Cardiac septum (tissue), 1 donor: Measurements from ENCODE around the gene CAPZA2. TPM values are rescaled to one million over a fixed set of nuclear protein-coding genes. Genes with fewer than 3 reads are reported as not detected.

Experiments used
- DNase-seq: peaks from one replicate; pipeline ENCODE4 v3.0.0-alpha.2; 2020; ENCODE audit warnings: low spot score
- intact Hi-C: fragments of 100-400 bp; cut with DNase I; formaldehyde crosslinking; loops from one replicate; pipeline ENCODE4 v1.14.0; 2022
- total RNA-seq: library from RNA; stranded (reverse); fragmentation: NEBNext Ultra II Directional; extraction: Animal tissue kit (Norgen Biotek cat#: 25700); gene quantifications from one replicate; pipeline ENCODE4 v1.2.1, GENCODE V29; 2021
- donor health status: DM: no; HTN: no; CAD: no.

The CAPZA2 gene
- total RNA-seq, 1 donor from 2014 or later = 313 TPM

DNA sequence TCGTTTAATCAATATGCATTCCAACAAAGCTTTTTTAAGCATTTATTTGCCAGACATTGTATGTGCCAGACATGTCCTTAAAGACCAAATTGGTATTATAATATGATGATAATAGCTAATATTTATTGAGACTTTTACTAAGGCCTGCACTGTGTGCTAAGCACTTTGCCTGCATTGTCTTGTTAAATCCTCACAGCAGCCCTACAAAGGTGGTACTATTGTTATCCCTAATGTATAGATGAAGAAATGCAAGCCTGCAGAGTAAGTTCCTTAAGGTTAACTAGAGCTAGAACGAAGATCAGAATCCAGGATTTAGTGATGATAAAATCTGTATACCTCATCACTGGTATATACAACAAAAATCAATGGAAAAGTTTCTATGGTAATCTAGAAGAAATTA, 5.3 kb upstream of the CAPZA2 start:
- no peak for DNase-seq
- intact Hi-C loops = no loop called here

DNA sequence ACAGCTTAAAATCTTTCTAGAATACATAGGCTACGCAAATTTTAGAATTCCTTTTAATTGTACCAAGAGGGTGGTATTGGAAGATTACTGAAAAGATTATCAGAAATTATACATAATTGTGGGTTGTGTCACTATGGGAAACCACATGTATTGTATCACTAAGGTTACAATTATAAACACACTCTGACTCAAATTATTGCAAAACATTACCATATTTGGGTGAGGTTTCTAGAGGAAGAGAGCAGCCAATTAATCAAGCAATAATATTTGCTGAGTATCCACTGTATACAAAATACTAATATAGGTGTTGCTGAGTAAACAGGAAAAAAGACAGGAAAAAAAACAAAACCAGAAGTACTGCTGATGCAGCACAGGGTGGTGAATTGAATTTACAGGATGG, 3.1 kb upstream of the CAPZA2 start:
- no peak for DNase-seq
- intact Hi-C loops = no loop called here

DNA sequence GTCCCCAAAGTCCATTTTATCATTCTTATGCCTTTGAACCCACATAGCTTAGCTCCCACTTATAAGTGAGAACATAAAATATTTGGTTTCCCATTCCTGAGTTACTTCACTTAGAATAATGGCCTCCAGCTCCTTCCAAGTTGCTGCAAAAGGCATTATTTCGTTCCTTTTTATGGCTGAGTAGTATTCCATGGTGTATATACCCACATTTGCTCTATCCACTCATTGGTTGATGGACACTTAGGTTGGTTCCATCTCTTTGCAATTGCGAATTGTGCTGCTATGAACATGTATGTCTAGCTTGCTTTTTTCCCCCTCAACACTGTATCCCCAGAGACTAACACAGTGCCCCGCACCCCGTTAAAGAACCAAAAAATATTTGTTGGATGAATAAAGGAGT, 670 bp upstream of the CAPZA2 start:
- intact Hi-C loops = loop anchor here (10.0 kb wide), 1 partner anchor 53 kb away; no protein-coding TSS in a partner anchor
- DNase-seq = no peak

DNA sequence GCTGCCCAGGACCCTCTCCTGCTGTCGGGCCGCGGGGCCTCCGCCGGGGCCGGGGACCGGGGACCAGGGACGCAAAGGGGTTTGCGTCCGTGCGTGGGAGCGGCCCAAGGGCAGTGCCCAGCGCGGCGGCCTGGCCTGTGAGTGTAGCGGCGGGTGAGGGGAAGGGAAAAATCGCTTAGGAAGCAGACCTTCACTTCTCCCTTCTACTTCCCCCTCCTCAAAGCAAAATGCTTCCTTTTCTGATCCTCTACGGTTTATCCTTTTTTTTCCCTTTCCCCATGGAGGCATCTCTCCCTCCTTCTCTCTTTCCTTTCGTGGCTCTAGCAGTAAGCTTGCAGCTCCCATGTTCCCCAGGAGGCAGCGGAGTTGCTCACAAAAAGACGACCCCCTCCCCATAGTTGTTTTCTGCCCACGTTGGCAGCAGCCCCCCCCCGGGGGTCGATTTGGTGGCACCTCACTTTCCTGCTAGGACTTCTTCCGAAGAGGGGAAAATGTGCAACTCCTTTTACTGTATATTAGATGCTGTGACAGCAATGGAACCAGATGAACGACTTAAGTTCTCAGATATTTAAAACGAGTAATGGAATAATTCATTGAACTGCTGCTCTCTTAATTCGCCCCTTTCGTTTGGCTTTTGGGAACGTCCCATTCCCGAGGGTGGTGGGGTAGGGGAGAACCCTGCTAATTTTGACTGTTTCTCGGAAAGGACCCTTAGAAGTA, 724 bp downstream of the CAPZA2 start:
- no peak for DNase-seq
- intact Hi-C loops = loop anchor here (10.0 kb wide), 1 partner anchor 52 kb away; no protein-coding TSS in a partner anchor

DNA sequence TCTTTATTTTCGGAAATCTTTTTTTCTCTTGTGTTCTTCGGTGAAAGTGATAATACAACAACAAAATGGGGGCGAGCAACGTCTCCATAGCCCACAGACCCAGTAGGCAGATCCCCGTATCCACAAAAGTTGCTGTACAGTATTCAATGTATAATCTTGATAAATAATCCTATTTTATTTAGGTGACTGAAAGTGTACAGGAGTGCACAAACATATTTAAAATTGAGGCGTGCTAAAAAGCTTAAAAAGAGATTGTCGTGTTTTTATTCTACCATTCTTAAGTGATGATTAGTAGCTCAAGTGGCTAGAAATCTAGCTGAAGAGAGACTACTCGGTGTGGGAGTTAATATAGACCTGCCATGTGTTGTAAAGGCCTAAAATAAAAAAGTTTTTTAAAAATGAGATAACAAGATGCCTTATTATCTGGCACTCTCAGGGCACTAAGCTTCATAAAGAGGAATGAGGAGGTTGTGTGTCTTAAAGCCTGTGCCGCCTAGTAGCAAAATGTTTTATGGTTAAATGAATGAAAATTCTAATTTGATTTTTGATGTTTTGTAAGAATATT, 1.6 kb downstream of the CAPZA2 start:
- DNase-seq = no peak

DNA sequence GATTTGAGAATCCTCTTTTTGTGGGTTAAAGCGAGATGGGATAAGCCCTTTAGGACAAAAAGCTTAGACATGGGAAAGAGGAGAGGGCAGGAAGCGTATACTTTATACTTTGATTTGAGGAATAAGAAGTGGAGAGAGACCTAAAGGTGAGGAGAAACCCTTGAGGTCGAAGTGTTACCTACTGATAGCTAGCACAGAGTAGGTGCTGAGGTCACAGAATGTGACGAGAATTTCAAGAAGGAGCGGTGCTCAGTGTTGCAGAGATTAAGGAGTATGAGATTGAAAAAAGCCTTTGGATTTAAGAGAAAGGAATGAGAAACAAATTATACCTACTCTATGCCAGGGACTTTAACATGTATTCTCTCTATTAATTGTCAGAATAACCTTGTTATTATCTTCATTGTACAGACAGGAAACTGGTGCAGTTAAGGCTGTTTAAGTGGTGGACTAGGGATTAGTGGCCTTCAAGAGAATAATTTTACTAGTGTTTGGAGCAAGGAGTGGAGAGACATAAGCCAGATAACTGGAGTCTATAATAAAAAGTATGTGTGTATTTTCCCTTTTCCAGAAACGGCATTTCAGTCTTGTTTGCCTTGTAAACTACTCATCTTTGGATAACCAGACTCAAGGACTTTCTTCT, 8.8 kb downstream of the CAPZA2 start:
- intact Hi-C loops = no loop called here
- no peak for DNase-seq

More for the DNA sequence above, 1.6 kb downstream of the CAPZA2 start:
- intact Hi-C loops = loop anchor here (10.0 kb wide), 1 partner anchor 51 kb away; no protein-coding TSS in a partner anchor

DNA sequence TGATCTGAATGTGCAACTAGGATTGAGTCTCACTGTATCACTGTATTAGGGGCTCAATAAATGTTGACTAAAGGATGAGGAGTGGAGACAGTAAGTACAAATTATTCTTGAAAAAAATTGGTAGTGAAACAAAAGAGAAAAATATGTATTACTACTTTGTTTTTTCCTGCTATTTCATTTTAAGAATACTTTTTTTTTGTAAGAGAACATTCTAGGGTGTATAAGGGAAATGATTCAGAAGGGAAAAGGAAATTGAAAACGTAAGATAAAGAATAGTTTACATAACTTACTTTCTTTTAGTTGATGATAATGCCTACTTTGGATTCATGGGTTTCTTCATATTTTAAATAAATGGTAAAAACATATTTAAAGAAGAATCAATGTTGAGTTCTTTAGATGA, 9.6 kb downstream of the CAPZA2 start:
- no peak for DNase-seq
- intact Hi-C loops = no loop called here

DNA sequence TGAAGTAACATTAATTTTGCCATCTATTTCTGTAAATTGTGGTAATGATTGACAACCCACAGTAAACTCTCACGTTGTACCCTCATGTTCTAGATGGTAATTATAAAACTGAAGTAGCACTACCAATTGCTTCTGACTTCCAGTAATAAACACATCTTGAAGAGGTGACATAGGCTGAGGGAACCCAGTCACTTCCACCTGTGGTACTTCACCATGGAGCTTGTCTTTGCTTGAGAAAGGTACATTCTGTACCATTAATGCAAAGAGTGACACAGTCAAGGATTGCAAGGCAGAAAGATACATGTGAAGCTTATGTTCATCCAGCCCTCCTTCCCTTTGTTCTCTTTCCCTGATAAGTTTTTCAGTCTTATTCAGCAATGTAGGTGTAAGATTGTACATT, 11.2 kb downstream of the CAPZA2 start:
- DNase-seq = no peak
- intact Hi-C loops = no loop called here

DNA sequence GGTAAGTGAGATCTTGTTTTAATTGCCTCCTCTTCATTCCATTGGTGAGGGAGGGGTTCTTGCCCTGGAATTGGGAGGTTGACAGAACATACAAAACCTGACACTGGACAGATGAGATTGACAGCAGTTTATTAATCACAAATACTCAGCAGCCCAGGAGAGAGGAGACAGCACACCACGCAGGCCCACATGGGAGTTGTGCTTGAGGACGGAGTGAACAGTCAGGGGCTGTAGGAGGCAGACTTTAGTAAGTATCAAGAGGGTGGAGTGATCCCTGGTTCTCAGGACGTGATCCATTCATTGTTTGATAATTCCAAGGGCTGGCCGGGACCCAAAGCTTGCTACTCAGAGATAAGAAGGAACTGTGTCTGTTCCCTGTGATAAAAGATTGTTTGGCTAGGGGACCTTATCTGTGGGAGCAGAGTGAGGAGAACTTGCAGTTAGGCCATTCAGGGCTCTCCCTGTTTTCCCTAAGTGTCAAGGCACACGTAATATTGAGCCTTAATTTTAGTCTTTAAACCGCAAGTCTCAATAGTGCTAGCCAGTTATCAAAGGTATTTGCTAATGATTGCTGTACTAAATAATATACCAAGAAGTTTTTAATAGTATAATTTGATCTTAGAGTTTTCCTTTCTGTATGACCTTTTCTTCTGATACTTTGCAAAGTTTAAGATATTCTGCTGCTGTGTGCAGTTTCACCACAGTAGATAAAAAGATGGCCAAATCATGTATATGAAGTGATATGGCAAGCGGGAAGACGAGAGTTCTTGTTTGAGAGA, 14.5 kb downstream of the CAPZA2 start:
- intact Hi-C loops = no loop called here
- peak; percentile 79 for DNase-seq

DNA sequence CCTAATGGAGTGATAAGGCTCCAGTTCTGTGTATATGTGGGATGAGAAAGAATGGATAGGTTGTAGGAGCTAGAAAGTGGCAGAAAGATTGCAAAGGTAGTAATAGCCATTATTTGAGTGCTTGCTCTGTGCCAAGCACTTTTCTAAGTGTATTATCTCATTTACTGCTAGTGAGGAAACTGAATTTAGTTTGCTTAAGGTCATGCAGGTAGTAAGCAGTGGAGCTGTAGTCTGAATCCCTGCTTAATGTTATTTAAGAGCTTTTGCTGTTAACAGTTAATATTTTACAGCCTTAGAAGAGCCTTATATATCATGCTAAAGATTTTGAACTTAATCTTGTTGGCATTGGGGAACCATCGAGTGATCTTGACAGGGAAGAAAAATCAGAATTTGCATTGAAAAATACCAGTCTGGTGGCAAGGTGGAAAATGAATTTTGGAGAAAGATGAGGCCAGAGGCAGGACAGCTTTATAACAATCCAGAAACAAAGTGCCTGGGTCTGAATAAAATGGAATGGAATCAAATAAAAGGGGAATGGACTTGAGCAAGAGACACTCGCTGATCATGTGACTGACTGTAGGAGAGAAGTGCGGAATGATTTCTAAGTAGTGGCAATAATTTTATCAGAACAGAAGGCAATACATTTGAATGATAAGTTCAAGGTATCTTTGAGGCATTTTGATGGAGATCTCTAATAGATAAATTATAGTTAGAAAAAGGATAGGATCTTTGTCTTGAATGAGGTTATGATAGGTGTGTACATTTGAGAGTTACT, 15.2 kb downstream of the CAPZA2 start:
- intact Hi-C loops = no loop called here
- DNase-seq = no peak

DNA sequence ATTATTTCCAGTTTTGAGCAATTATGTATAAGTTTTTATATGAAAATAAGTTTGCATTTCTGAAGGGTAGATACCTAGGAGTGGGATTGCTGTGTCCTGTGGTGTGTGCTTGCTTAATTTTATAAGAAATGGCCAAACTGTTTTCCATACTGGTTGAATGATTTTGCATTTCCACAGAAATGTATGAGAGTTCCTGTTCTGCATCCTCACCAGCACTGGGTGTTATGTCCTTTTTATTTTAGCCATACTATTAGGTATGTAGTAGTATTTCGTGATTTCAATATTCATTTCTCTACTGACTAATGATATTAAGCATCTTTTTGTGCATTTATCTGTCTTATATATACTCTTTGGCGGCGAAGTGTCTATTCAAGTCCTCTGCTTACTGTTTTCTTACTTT, 22.3 kb downstream of the CAPZA2 start:
- DNase-seq = no peak

DNA sequence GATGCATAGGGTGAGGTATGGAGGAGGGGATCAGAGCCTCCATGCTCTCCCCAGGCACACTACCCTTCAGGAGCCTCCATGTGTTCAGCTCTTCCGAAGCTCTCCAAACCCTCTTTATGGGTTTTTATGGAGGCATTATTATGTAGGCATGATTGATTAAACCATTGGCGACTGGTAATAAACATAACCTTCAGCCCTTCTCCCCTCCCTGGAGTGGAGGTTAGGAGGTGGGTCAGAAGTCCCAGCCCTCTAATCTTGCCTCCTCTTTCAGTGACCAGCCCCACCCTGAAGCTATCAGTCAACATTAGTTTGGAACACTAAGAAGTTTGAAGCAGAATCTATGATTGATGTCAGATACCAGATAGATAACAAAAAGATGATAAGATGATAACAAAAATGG, 23.3 kb downstream of the CAPZA2 start:
- DNase-seq = no peak
- intact Hi-C loops = no loop called here

More for the DNA sequence above, 22.3 kb downstream of the CAPZA2 start:
- intact Hi-C loops = no loop called here

DNA sequence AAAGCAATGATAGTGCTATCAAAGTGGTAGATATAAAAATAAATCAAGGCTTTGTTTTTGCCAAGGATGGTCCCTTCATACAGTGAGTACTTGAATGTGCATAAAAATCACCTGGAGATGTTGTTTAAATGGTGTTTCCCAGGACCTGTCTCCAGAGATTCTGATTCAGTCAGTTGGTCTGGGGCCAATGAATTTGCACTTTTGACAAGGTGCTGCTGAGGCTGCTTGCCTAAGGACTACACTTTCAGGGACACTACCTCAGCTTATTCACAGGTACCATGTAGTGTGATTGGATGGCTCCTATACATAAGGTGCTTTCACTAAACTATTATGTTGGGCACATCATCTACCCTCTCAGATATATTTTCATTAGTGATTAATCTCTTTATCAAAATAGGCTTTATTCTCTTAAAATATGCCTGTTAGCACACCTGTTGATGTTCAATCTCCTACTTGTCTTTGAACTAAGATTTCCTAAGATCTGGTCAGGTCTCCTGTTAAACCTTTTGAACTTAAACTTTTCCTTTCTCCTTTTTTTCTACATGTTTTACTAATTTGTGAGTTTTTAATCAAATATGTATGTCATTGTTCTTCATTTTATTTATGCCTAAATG, 24.3 kb downstream of the CAPZA2 start:
- no peak for DNase-seq
- intact Hi-C loops = no loop called here

DNA sequence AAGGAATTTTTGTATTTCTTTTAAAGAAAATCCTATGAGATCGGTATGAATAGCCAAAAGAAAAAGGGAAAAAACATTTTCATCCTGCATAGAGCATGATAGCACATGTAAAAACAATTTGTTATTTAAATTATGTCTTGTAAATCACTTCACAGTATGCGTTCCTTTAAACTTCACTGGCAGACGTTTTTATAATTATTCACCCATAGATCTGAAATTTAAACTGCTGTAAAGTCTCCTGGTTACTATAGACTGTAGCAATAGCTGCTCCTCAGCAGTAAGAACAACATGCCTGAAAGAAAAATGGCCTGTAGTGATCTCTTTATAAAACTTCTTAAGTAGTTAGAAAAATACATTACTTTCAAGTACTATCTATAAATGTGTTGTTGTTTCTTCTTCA, 26.5 kb downstream of the CAPZA2 start:
- no peak for DNase-seq
- intact Hi-C loops = no loop called here

DNA sequence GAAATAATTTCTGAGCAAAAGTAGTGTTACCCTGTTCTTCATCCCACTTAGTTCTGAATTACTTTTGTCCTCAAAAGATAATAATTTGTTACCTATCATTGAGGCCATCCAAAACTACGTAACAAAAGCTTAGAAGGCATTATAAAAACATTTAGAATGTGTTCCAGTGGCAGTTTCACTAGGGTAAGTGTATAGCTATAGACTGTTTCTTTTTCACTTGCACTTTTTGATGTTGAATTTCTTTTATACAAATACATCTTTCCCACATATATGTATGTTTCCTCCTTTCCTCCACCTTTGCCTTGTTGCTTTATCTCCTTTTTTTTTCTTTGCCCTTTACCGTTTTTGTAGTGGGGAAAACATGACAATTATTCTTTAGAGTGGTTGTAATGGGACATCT, 33.5 kb downstream of the CAPZA2 start:
- DNase-seq = no peak
- intact Hi-C loops = no loop called here

DNA sequence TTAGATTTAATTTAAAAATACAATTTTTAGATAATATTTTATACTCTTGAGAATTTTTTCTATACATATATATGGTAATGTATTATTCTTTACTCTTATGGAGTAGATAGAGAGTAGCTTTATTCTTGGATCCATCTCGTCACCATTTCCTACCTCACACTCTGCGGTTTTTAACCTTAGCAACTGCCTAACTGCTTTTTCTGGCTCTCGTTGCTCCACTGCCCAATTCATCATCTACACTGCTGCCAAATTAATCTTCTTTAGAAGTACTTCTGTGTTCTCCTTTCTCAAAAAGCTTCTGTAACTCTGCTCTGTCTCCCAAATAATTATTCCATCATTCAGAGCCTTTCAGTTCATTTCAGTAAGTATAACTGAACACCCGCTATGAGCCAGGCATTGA, 35.3 kb downstream of the CAPZA2 start:
- intact Hi-C loops = no loop called here
- DNase-seq = no peak

DNA sequence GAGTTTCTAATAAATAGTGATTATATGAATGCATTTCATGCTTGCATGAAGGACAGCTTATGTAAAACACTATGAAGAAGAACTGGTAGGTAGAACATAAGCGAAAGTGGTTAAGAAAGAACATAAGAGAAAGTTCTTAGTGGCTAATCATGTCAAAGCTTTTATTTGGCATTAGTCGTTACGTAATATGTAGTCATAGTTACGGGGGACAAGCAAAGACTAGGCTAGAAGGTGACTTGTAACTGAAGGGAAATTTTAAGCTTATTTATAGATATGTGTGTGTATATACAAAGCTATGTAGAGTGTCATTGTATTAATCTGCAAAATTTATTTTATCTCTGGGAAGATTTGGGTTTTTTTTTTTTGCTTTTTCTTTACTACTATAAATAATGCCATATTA, 36.9 kb downstream of the CAPZA2 start:
- intact Hi-C loops = no loop called here
- no peak for DNase-seq

DNA sequence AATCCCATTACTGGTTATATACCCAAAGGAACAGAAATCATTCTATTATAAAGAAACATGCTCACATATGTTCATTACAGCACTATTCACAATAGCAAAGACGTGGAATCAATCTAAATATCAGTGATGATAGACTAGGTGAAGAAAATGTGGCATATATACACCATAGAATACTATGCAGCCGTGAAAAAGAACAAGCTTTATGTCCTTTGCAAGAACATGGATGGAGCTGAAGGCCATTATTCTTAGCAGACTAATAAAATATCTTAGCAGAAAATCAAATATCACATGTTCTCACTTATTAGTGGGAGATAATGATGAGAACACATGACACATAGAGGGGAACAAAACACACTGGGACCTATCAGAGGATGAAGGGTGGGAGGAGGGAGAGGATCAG, 38.8 kb downstream of the CAPZA2 start:
- DNase-seq = no peak
- intact Hi-C loops = no loop called here

DNA sequence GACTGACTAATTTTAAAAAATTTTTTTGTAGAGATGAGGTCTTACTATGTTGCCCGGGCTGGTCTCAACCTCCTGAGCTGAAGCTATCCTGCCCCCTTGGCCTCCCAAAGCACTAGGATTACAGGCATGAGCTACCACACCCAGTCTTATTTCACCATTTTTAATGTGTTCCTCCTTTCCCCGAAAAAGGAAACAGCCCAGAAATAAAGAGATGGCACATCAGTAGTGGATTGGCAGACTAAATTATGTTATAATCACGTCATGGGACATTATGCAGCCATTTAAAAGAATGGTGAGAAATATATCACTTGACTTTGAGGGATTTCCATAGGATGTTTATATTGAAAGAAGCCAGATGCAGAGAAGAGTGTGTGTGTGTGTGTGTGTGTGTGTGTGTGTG, 40.5 kb downstream of the CAPZA2 start:
- intact Hi-C loops = no loop called here
- DNase-seq = no peak
